ENCODE measurements around the gene MSI1. TPM values are rescaled to one million over a fixed set of nuclear protein-coding genes. Genes with fewer than 3 reads are reported as not detected.

Gene MSI1
- total RNA-seq, 1 donor from 2014 or later = 71.7 TPM

- DNase-seq (ENCODE audit: extremely low spot score, unreplicated experiment) = no peak
- no peak for TF ChIP-seq CTCF (conservative IDR thresholded peaks at IDR 0.05)
- Mint-ChIP-seq H3K4me3 (no peak overlapping the region), H3K36me3 (peaks cover 22% of the 10 kb centered on the region), H3K27ac (no peak overlapping the region), H3K4me1 (ENCODE audit: unreplicated experiment) (peaks cover 28% of the 10 kb centered on the region), H3K27me3 (no peaks in the 10 kb centered on the region), H3K9me3 (no peaks in the 10 kb centered on the region)
These were observed 11.9 kb downstream of the MSI1 start for GRCh38 chr12:120357104-120357503.

DNA sequence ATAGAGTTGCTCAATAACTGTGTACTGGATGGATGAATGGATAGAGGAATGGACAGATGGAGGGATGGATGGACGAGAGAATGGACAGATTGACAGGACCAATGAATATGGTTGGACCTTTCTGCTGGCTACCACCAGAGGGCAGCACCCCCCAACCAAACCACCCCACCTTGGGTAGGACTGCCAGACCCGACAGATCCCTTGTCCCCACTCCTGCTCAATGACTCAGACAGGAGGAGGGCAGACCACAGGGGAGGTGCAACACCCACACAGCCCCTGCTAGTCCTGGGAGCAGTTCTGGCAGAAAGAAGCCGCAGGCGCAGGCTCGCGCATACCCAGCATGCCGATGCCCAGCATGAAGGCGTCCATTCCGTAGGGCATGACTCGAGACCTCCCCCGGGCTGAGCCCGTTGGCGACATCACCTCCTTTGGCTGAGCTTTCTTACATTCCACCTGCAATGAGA is 12.4 kb downstream of the MSI1 start:
- peak; percentile 83 for DNase-seq (ENCODE audit: extremely low spot score, unreplicated experiment)
- H3K4me1 Mint-ChIP-seq (ENCODE audit: unreplicated experiment) = peaks cover 27% of the 10 kb centered on the region
- peak overlapping the region; percentile 8 for H3K27ac Mint-ChIP-seq
- H3K4me3 Mint-ChIP-seq = no peak overlapping the region
- no peaks in the 10 kb centered on the region for H3K27me3 Mint-ChIP-seq
- TF ChIP-seq CTCF (conservative IDR thresholded peaks at IDR 0.05) = peak; percentile 95
- peaks cover 22% of the 10 kb centered on the region for H3K36me3 Mint-ChIP-seq
- H3K9me3 Mint-ChIP-seq = no peaks in the 10 kb centered on the region

GRCh38 chr12:120353556-120354317 is 15.2 kb downstream of the MSI1 start:
- Mint-ChIP-seq H3K9me3 (no peaks in the 10 kb centered on the region), H3K27ac (no peak overlapping the region), H3K36me3 (peaks cover 19% of the 10 kb centered on the region), H3K27me3 (no peaks in the 10 kb centered on the region), H3K4me1 (ENCODE audit: unreplicated experiment) (peaks cover 9% of the 10 kb centered on the region), H3K4me3 (no peak overlapping the region)
- no peak for TF ChIP-seq CTCF (conservative IDR thresholded peaks at IDR 0.05)
- no peak for DNase-seq (ENCODE audit: extremely low spot score, unreplicated experiment)

DNA sequence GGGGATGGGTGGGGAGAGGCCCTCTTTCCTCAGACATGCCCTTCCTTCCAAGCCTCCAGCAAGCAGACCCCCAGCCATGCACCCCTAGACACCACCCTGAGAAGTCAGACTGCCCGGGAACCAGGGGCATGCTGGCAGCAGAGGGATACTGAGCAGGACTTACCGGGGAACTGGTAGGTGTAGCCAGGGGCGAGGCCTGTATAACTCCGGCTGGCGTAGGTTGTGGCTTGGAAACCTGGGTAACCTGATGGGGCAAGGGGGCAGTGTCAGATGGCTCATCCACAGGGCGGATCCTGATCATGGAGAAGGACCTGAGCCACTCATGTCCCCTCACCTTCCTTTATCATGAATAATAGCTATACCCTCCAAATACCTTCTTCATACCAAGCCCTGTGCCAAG is 15.8 kb downstream of the MSI1 start:
- DNase-seq (ENCODE audit: extremely low spot score, unreplicated experiment) = no peak
- H3K36me3 Mint-ChIP-seq = peaks cover 18% of the 10 kb centered on the region
- no peaks in the 10 kb centered on the region for H3K27me3 Mint-ChIP-seq
- no peak overlapping the region for H3K4me3 Mint-ChIP-seq
- H3K4me1 Mint-ChIP-seq (ENCODE audit: unreplicated experiment) = peaks cover 6% of the 10 kb centered on the region
- H3K9me3 Mint-ChIP-seq = no peaks in the 10 kb centered on the region
- no peak overlapping the region for H3K27ac Mint-ChIP-seq
- TF ChIP-seq CTCF (conservative IDR thresholded peaks at IDR 0.05) = no peak

DNA sequence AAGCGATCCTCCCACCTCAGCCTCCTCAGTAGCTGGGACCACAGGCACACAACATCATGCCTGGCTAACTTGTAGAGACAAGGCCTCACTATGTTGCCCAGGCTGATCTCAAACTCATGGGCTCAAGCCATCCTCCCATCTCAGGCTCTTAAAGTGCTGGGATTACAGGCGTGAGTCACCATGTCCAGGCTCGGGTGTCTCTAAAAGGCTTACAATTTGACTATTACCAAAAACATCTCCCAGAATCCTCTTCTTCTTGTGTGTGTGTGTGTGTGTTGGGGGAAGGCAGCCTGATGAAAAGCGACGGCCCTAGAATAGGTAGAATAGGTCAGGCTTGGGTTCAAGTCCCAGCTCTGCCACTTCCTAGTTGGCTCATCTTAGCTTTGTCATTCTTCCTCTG is 16.8 kb downstream of the MSI1 start:
- no peak overlapping the region for H3K27ac Mint-ChIP-seq
- DNase-seq (ENCODE audit: extremely low spot score, unreplicated experiment) = no peak
- peaks cover 12% of the 10 kb centered on the region for H3K36me3 Mint-ChIP-seq
- H3K4me1 Mint-ChIP-seq (ENCODE audit: unreplicated experiment) = no peaks in the 10 kb centered on the region
- TF ChIP-seq CTCF (conservative IDR thresholded peaks at IDR 0.05) = no peak
- no peaks in the 10 kb centered on the region for H3K9me3 Mint-ChIP-seq
- no peak overlapping the region for H3K4me3 Mint-ChIP-seq
- H3K27me3 Mint-ChIP-seq = no peaks in the 10 kb centered on the region

Data from type B pancreatic cell (in vitro differentiated cells).